Liver (tissue), 3 donors: ENCODE data around the gene ADCY2.

Experiments
- CTCF ChIP-seq: fragments of 150-350 bp; IDR thresholded peaks from 2 replicates; pipeline ENCODE4 v1.5.1; 2017; ENCODE audit warnings: improper control_type of control experiment, low read depth, low read length; ENCODE audit not compliant: missing input control
- JUND ChIP-seq, 2 donors: IDR thresholded peaks; 2 replicates each; pipeline ENCODE4 v1.6.1; 2016; ENCODE audit warnings: antibody characterized with exemption in 2 of 2
- RAD21 ChIP-seq, 2 donors: IDR thresholded peaks; 2 replicates each; pipeline ENCODE4 v1.6.1; 2016; ENCODE audit warnings: antibody characterized with exemption in 2 of 2, mild to moderate bottlenecking in 2 of 2
- REST ChIP-seq: IDR thresholded peaks from 2 replicates; pipeline ENCODE4 v1.6.1; 2016; ENCODE audit warnings: antibody characterized with exemption, mild to moderate bottlenecking
- SP1 ChIP-seq: IDR thresholded peaks from 2 replicates; pipeline ENCODE4 v1.6.1; 2018; ENCODE audit warnings: antibody characterized with exemption, mild to moderate bottlenecking
- YY1 ChIP-seq: IDR thresholded peaks from 2 replicates; pipeline ENCODE4 v1.6.1; 2016; ENCODE audit warnings: antibody characterized with exemption, mild to moderate bottlenecking
- donor health status: healthy.
- donor health status: healthy.

- TF ChIP-seq CTCF = no peak
- no peak for TF ChIP-seq REST
- TF ChIP-seq JUND (IDR thresholded peaks at IDR 0.05) = no peak
- no peak for TF ChIP-seq YY1
- TF ChIP-seq SP1 = no peak
- TF ChIP-seq RAD21 (IDR thresholded peaks at IDR 0.05) = no peak
Observed at GRCh38 chr5:7673658-7674057, 277.7 kb downstream of the ADCY2 start.
